ENCODE data around the gene VRK2. TPM values are rescaled to one million over a fixed set of nuclear protein-coding genes. Genes with fewer than 3 reads are reported as not detected.

Gene VRK2
- total RNA-seq, 1 experiment from 2014 or later = 33.0 TPM

- Histone ChIP-seq H2AFZ (ENCODE audit: low read depth, low read length, poor library complexity, severe bottlenecking) (no peak overlapping the region), H3K4me3 (replicated peaks in 1 of 2; ENCODE audit: low read depth in 1 of 2, low read length in 2 of 2) (no peak overlapping the region), H3K27me3 (ENCODE audit: insufficient read depth, low read length) (no peaks in the 10 kb centered on the region), H3K4me1 (ENCODE audit: control insufficient read depth in 1 of 2, insufficient read depth in 2 of 2, low read length in 2 of 2) (peaks cover 0 to 10% of the 10 kb centered on the region in 2 experiments; a peak in 3 of 4 replicates), H3K36me3 (ENCODE audit: control insufficient read depth in 1 of 2, insufficient read depth in 2 of 2, low read length in 2 of 2) (no peaks in the 10 kb centered on the region), H3K9me3 (ENCODE audit: control insufficient read depth in 1 of 2, insufficient read depth in 1 of 2, low read depth in 1 of 2, low read length in 2 of 2) (no peaks in the 10 kb centered on the region), H3K4me2 (ENCODE audit: low read length) (no peak overlapping the region), H3K9me2 (ENCODE audit: insufficient read depth) (no peaks in the 10 kb centered on the region), H3K27ac (ENCODE audit: low read depth, low read length) (no peak overlapping the region), H3K9ac (ENCODE audit: low read length) (no peak overlapping the region), H4K20me1 (ENCODE audit: insufficient read depth) (no peaks in the 10 kb centered on the region), H3K79me2 (ENCODE audit: insufficient read depth, low read length) (no peaks in the 10 kb centered on the region)
- no TSS peak for BruUV-seq (replicated peaks)
- intact Hi-C loops (cut with micrococcal nuclease) = no loop called here
- ATAC-seq (no peak), DNase-seq (ENCODE audit: low read depth, low spot score) (no peak)
- TF ChIP-seq ZFX (IDR thresholded peaks at IDR 0.05) (no peak), SIN3A (IDR thresholded peaks at IDR 0.05; ENCODE audit: low read depth) (no peak), ZNF274 (IDR thresholded peaks at IDR 0.05; ENCODE audit: low read depth, low read length) (no peak), JUND (IDR thresholded peaks at IDR 0.05) (no peak), SP1 (IDR thresholded peaks at IDR 0.05; ENCODE audit: low read depth) (no peak), REST (IDR thresholded peaks at IDR 0.05; ENCODE audit: low read depth) (no peak), POLR2A (IDR thresholded peaks at IDR 0.05; ENCODE audit: borderline replicate concordance, extremely low read depth, insufficient read depth, insufficient read length) (no peak), RAD21 (IDR thresholded peaks at IDR 0.05; ENCODE audit: low read depth) (no peak), ELF1 (IDR thresholded peaks at IDR 0.05; ENCODE audit: borderline replicate concordance, low read depth) (no peak), EZH2phosphoT487 (IDR thresholded peaks at IDR 0.05; ENCODE audit: borderline replicate concordance) (no peak), SRF (IDR thresholded peaks at IDR 0.05; ENCODE audit: low read depth) (no peak)
- TF ChIP-seq, protein P1, sequence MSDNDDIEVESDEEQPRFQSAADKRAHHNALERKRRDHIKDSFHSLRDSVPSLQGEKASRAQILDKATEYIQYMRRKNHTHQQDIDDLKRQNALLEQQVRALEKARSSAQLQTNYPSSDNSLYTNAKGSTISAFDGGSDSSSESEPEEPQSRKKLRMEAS (IDR thresholded peaks at IDR 0.05) = no peak
- ChIA-PET POLR2A (no interaction called here), CTCF (no interaction called here), RAD21 (ENCODE audit: low non-redundant PET in 1 of 2, low total read pairs in 2 of 2, uncharacterized antibody in 2 of 2, unreplicated experiment in 2 of 2) (no interaction called here)
Measured at GRCh38 chr2:58027029-58027428, 19.6 kb upstream of the VRK2 start.
